ENCODE measurements around the gene TNS1.
"Not testable (repeated sequence)": the region's sequence is repeated elsewhere in the genome, so short reads cannot be mapped to it uniquely, and the experiment has no call there.

TNS1 gene

DNA sequence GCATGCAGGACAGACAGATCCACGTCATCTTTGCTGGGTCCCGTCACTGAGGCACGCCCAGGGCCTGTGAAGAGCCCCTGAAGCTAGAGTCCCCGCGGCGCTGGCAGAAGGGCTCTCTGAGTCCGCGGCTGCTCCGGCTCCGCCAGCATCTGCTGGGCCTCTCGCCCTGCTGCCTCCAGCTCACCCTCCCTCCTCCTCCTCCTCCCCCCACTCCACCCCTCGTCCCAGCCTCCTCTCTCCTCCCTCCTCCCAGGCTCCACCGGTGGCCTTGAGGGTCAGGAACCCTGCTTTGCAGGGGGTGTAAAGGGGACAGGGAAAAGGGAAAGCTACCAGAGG, at the start of gene TNS1:
TNS1 (minus strand) TSS at position 151 of the 336 bp plus-strand sequence; CDS start at position 28, 123 bp downstream.
- DNase-seq = no peak
- in situ Hi-C loops (cut with MboI; ENCODE audit: low pct_unique_long_range_greater_than_20kb, low sequenced_read_pairs) = loop anchor here (25.0 kb wide), 1 partner anchor 216 kb away; no protein-coding TSS in a partner anchor

DNA sequence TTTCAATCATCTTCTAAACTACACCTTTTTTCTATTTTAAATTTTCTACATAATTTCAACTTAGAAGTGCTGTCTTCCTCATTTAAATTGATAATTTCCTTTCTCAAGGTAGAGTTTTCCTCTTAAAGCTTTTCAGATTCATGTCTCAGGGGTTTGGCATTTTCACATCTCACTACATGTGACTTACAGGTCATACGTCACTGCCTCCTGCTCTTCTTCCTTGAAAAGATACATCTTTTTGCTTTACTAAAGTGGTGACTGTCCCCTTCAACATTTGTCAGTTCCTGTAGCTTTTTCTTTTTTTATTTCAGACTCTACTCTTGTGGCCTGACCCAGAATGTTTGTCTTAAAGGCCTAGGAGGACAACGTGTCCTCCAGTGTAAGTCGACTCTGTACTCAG, 49.1 kb upstream of the TNS1 start:
- DNase-seq = no peak
- in situ Hi-C loops (cut with MboI; ENCODE audit: low pct_unique_long_range_greater_than_20kb, low sequenced_read_pairs) = no loop called here

GRCh38 chr2:218047536-218048225, 44.9 kb upstream of the TNS1 start:
- no peak for DNase-seq
- in situ Hi-C loops (cut with MboI; ENCODE audit: low pct_unique_long_range_greater_than_20kb, low sequenced_read_pairs) = no loop called here

GRCh38 chr2:218046238-218046637, 43.4 kb upstream of the TNS1 start:
- no peak for DNase-seq
- in situ Hi-C loops (cut with MboI; ENCODE audit: low pct_unique_long_range_greater_than_20kb, low sequenced_read_pairs) = no loop called here

GRCh38 chr2:218044599-218044998, 41.8 kb upstream of the TNS1 start:
- in situ Hi-C loops (cut with MboI; ENCODE audit: low pct_unique_long_range_greater_than_20kb, low sequenced_read_pairs); DNase-seq: not testable (repeated sequence)

GRCh38 chr2:218043701-218044109, 40.9 kb upstream of the TNS1 start:
- DNase-seq = no peak
- in situ Hi-C loops (cut with MboI; ENCODE audit: low pct_unique_long_range_greater_than_20kb, low sequenced_read_pairs) = no loop called here

GRCh38 chr2:218043100-218043499, 40.3 kb upstream of the TNS1 start:
- in situ Hi-C loops (cut with MboI; ENCODE audit: low pct_unique_long_range_greater_than_20kb, low sequenced_read_pairs) = no loop called here
- no peak for DNase-seq

DNA sequence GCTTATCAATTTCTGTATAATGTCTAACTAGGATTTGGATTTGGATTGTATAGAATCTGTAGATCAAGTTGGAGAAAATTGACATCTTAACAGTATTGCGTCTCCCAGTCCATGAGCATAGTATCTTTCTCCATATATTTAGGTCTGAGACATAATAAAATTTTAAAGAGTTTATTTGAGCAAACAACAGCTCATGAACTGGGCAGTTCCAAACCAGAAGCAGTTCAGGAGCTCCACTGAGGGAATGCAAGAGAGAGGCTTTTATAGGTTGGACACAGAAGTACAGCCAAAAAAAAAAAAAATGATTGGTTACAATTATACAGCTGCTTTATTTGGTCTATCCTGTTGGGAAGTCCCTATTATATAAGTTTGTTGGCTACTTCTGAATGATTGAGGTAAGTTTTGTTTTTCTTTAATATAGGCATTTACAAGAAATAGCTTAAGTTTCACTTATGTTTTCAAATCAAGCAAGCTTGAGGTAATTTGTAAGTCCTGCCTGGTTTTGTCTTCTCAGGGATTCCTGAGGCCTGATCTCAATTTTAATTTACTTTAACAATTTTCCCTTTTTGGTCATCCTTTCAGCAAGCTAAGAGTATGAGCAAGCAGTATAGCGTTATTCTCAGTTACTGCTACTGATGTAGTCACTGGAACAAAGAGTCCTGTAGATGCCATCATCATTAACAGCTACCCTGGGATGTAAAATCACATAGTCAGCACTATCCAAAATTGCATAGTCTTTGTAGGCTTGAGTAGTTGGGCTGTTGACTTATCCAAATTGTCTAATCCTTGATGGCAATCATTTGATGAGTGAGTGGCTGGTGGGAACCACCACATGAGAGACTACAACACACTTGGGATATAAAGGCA, 38.7 kb upstream of the TNS1 start:
- in situ Hi-C loops (cut with MboI; ENCODE audit: low pct_unique_long_range_greater_than_20kb, low sequenced_read_pairs) = no loop called here
- DNase-seq = no peak

GRCh38 chr2:218040883-218041282, 38.1 kb upstream of the TNS1 start:
- DNase-seq = no peak
- in situ Hi-C loops (cut with MboI; ENCODE audit: low pct_unique_long_range_greater_than_20kb, low sequenced_read_pairs) = no loop called here

- in situ Hi-C loops (cut with MboI; ENCODE audit: low pct_unique_long_range_greater_than_20kb, low sequenced_read_pairs) = no loop called here
- no peak for DNase-seq
These were observed 36.4 kb upstream of the TNS1 start for GRCh38 chr2:218039171-218039570.

- in situ Hi-C loops (cut with MboI; ENCODE audit: low pct_unique_long_range_greater_than_20kb, low sequenced_read_pairs) = no loop called here
- no peak for DNase-seq
These were observed 33.6 kb upstream of the TNS1 start for GRCh38 chr2:218036371-218036770.

DNA sequence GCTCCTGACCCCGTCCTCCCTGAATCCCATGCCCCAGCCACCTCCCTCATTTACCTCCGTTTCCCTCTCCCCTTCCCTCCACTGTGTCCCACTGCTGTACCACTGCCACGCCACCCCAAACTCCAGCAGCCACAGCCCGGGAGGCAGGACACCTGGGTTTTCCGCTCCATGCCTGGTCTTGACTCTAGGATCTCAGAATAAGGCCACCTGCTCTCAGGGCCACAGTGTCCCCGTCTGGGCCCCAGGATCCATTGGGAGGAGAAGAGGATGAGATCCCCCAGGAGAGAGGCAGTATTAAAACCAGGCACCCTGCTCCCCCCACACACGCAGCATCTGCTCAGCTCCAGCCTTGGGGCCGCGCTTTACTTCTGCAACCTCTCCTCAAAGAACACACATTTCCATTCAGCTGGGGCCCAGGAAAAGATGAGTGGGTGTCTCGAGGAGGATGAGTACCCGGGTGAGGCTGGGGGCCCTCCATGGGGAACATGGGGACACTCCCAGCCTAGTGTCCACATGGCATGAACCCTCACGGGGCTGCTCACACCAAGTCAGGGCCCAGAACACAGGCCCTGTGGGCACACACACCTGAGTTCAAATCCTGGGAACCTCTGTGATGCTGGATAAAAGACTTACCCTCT, 32.8 kb upstream of the TNS1 start:
- no peak for DNase-seq
- in situ Hi-C loops (cut with MboI; ENCODE audit: low pct_unique_long_range_greater_than_20kb, low sequenced_read_pairs) = no loop called here

DNA sequence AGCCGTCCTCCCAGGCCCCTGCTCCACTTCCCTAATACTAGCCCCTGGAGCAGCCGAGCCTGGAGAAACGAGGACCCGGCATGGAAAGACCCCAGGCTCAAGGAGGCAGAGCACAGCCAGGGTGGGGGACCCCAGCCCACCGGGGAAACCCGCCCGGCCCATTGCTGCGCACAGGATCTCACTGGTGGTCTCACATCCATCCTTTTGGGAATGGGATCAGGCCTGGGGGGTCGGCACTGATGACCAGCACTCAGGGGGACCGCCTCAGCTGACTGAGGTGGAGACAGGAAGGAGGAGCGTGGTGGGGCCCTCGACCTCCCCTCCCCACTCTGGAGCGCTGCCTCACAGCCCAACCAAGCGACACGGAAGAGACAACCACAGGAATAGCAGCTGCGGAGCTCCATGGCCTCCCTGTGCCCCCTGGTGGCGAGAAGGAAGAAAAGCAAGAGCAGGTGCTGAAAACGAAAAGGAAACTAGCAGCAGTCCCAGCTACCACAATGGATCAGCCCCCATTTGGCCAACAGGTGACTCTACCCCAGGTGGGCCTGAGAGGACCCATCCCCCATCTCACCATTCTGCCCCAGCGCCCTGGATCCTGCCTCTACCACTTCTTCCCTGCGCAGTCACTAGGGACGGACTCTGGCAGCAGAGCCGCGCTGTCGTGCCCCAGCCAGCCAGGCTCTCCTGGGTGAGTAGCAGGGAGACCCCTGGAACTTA, 31.9 kb upstream of the TNS1 start:
- DNase-seq = peak; percentile 59
- in situ Hi-C loops (cut with MboI; ENCODE audit: low pct_unique_long_range_greater_than_20kb, low sequenced_read_pairs) = not testable (repeated sequence)

DNA sequence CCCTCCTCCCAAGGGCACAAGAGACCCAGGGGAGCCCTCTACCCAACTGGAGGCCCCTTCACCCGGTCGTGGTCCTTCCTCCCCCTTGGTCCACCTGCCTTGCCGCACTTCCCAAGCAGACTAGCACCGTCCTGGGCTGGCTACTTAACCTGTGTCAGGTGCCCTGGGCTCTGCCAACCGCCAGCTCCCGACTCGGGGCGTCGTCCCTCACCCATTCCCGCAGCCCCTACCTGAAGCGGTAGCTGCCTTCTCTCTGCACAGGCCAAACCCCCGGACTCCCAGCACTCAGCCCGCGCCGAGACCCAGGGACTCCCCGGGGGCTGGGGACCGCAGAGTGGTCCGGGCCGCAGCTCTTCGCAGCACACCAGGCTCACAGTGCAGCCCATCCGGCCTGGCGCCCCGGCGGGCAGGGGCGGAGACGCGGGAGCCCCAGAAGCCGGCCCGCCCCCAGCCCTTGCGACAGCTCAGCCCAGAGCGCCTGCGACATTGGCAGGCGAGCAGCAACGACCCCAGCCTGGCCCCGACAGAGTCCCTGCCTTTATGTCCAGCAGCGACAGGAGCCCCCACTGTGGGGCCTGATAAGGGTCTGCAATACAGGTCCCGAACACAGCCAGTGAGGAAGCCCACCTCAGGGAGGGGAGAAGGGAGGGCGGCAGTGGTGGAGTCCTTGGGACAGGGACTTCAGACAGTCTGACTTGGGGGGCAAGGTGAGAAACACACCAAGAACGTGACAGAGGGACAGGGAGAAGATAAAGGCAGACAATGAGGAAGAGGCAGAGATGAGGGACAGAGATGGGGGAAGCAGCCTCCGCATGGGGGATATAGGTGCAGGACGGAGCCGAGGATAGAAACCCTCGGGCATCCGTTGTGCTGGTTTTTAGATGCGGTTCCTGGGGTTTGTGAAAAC, 31.0 kb upstream of the TNS1 start:
- in situ Hi-C loops (cut with MboI; ENCODE audit: low pct_unique_long_range_greater_than_20kb, low sequenced_read_pairs) = no loop called here
- no peak for DNase-seq

DNA sequence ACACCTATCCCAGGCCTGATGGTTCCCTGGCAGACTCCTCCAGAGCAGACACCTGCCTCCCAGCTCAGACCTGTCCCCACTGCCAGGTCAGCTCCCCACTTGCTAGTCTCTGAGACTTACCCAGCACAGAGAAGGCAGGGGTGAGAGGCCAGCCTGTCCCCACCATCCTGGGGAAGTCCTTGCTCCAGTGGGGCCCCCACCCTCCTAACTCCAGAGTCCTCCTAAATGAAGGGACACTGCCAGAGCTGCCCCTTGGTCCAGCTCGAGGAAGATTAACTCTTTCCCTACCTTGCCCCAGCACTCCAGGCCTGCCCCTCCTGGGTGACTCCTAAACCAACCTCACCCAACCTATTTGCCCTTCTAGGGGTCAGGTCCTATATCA, 30.4 kb upstream of the TNS1 start:
- in situ Hi-C loops (cut with MboI; ENCODE audit: low pct_unique_long_range_greater_than_20kb, low sequenced_read_pairs) = no loop called here
- DNase-seq = no peak

DNA sequence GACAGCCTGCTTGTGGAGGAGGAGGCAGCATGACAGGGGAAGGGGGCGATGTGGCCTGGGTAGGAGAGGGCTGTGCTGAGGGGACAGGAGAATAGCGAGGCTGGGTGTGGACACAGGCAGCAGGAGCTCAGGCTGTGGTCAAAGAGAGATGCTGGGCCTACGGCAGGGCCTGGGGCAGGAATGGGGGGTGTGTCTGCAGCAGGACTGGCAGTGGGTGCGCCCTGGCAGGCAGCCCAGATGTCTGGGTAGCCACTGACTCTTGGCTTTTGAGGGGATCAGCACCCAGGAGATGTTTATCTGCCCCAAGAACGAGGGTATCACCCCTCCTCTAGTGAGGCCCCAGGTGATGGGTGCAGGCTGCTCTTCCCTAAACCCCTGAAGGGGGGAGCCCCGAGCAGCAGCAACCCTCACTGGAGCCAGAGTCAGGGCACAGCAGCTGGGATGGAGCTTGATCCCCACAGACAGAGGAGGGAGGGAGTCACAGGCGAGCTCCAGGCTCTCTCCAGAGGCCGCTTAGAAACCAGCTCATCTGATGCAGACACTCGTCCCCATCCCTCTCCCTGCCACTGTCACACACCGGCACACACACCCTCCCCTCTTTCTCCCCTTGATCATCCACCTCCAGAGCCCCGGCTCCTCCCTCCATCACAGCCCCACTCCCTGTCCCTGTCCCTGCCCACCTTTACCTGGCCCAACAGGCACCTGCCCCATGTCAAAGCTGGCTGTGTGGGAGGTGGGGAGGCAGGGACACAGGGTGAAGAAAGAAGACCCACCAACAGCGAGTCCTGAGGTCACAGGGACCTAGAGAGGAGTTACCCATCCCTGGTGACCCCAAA, 29.8 kb upstream of the TNS1 start:
- in situ Hi-C loops (cut with MboI; ENCODE audit: low pct_unique_long_range_greater_than_20kb, low sequenced_read_pairs) = no loop called here
- DNase-seq = no peak

GRCh38 chr2:218031771-218032257, 29.0 kb upstream of the TNS1 start:
- DNase-seq = no peak

DNA sequence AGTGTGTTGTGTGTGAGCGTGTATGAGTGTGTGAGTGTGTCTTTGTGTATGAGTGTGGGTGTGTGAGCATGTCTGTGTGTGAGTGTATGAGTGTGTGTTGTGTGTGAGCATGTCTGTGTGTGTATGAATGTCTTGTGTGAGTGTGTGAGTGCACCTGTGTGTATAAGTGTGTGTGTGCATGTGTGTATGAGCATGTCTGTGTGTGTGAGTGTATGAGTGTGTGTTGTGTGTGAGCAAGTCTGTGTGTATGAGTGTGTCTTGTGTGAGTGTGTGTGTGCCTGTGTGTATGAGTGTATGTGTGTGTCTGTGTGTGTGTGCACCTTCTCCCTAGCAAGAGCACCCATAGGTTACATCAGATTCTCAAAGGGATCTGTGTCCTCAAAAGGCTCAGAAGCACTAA, 28.5 kb upstream of the TNS1 start:
- DNase-seq = no peak
- in situ Hi-C loops (cut with MboI; ENCODE audit: low pct_unique_long_range_greater_than_20kb, low sequenced_read_pairs) = no loop called here

More at GRCh38 chr2:218031771-218032257, 29.0 kb upstream of the TNS1 start:
- in situ Hi-C loops (cut with MboI; ENCODE audit: low pct_unique_long_range_greater_than_20kb, low sequenced_read_pairs) = no loop called here
